K562 (cell line): Measurements from ENCODE around the gene CSNK1A1. TPM values are rescaled to one million over a fixed set of nuclear protein-coding genes. Genes with fewer than 3 reads are reported as not detected.

Experiments used
- BCOR ChIP-seq: fragments of 450-650 bp; IDR thresholded peaks from 2 replicates; pipeline ENCODE4 v1.6.1; 2016
- FOXA3 ChIP-seq, 2 experiments: fragments of 450-650 bp in 1 of 2; sonication (generic) in 1 of 2; formaldehyde crosslinking; IDR thresholded peaks in 1 of 2; conservative IDR thresholded peaks in 1 of 2; 2 replicates each; pipeline versions ENCODE4 v1.4.0 to v1.8.0; 2020 to 2022; ENCODE audit warnings: mild to moderate bottlenecking in 2 of 2, missing genetic modification reagents in 1 of 2
- GTF2A2 ChIP-seq: IDR thresholded peaks from 2 replicates; pipeline ENCODE4 v1.6.1; 2016; ENCODE audit warnings: mild to moderate bottlenecking, missing genetic modification characterization, missing compliant biosample characterization
- IFI16 ChIP-seq: fragments of 250-450 bp; sonication (Bioruptor Pico); IDR thresholded peaks from 2 replicates; pipeline ENCODE4 v2.1.2; 2022; ENCODE audit warnings: mild to moderate bottlenecking, inconsistent platforms
- ILF3 ChIP-seq: fragments of 450-650 bp; IDR thresholded peaks from 2 replicates; pipeline ENCODE4 v1.6.1; 2018; ENCODE audit warnings: antibody characterized with exemption, mild to moderate bottlenecking, moderate library complexity, borderline replicate concordance
- MAFK ChIP-seq: IDR thresholded peaks from 2 replicates; pipeline ENCODE4 v1.6.1; 2011; ENCODE audit warnings: low read length, improper control_type of control experiment
- NCOA2 ChIP-seq, 2 experiments: fragments of 450-650 bp; IDR thresholded peaks; 2 replicates each; pipeline ENCODE4 v1.6.1; 2018; ENCODE audit warnings: mild to moderate bottlenecking in 2 of 2, moderate library complexity in 1 of 2; ENCODE audit not compliant: partially characterized antibody in 2 of 2
- NFIC ChIP-seq: fragments of 450-650 bp; IDR thresholded peaks from 2 replicates; pipeline ENCODE4 v1.6.1; 2017; ENCODE audit warnings: mild to moderate bottlenecking, inconsistent platforms
- RAD51 ChIP-seq: fragments of 450-650 bp; IDR thresholded peaks from 2 replicates; pipeline ENCODE4 v1.7.1; 2016; ENCODE audit warnings: low read depth, mild to moderate bottlenecking, borderline replicate concordance
- RBM15 ChIP-seq: fragments of 200-400 bp; formaldehyde crosslinking; IDR thresholded peaks from 2 replicates; pipeline ENCODE4 v1.6.1; 2018; ENCODE audit warnings: mild to moderate bottlenecking, low read length, moderate library complexity; ENCODE audit not compliant: insufficient read depth
- ZNF174 ChIP-seq: fragments of 250-450 bp; sonication (Bioruptor Pico); IDR thresholded peaks from 2 replicates; pipeline ENCODE4 v1.4.0; 2020; ENCODE audit warnings: mild to moderate bottlenecking
- polyA plus RNA-seq, 8 experiments: library from polyadenylated mRNA; depleted of rRNA in 4 of 8; stranded (reverse) in 5 of 8; unstranded in 3 of 8; fragments of >200 nt; fragmentation: Nextera tagmentation in 2 of 8; fragmentation: Illumina TruSeq in 1 of 8; extraction: Ambion mirVana in 2 of 8; extraction: Trizol in 1 of 8; gene quantifications; 2 replicates each; pipeline versions ENCODE4 v1.2.1 to v1.2.3, GENCODE V29; 2011 to 2014; ENCODE audit warnings: inconsistent platforms in 1 of 8, missing spikeins in 1 of 8
- total RNA-seq, 7 experiments: library from RNA; depleted of rRNA in 6 of 7; stranded (reverse); fragments of >200 nt in 6 of 7; fragmentation: Illumina TruSeq in 2 of 7; extraction: Trizol in 2 of 7; gene quantifications; 2 replicates each; pipeline versions ENCODE4 v1.2.1 to v1.2.3, GENCODE V29; 2011 to 2021; ENCODE audit warnings: low replicate concordance in 1 of 7
- TF ChIP-seq, protein P1 (sequence below): fragments of 200-800 bp; sonication (Bioruptor generic); IDR thresholded peaks from 2 replicates; pipeline ENCODE4 v1.6.1; 2016; ENCODE audit warnings: missing genetic modification characterization, missing compliant biosample characterization
- TF ChIP-seq, protein P2 (sequence below): fragments of 150-350 bp; IDR thresholded peaks from 2 replicates; pipeline ENCODE4 v1.6.1; 2014; ENCODE audit warnings: low read depth, mild to moderate bottlenecking, low read length, borderline replicate concordance
- TF ChIP-seq, protein P3 (sequence below): fragments of 250-450 bp; sonication (Bioruptor Pico); IDR thresholded peaks from 2 replicates; pipeline ENCODE4 v1.6.1; 2021; ENCODE audit warnings: mild to moderate bottlenecking
- TF ChIP-seq, protein P4 (sequence below), 3 experiments: fragments of 200-800 bp in 1 of 3; fragments of 250-450 bp in 1 of 3; fragments of 450-650 bp in 1 of 3; sonication (Bioruptor Pico) in 1 of 3; sonication (Bioruptor generic) in 1 of 3; formaldehyde crosslinking in 1 of 3; IDR thresholded peaks; 2 replicates each; pipeline versions ENCODE4 v1.6.1 to v1.8.0; 2016 to 2022; ENCODE audit warnings: mild to moderate bottlenecking in 2 of 3, missing genetic modification characterization in 2 of 3, missing compliant biosample characterization in 1 of 3, moderate library complexity in 1 of 3

CSNK1A1 gene
- total and polyA plus RNA-seq, 9 of the 15 experiments (the other 6 are each of a cell fraction or from before 2014, with no cell fraction given) = 49.1 to 196 (median 154) TPM

DNA sequence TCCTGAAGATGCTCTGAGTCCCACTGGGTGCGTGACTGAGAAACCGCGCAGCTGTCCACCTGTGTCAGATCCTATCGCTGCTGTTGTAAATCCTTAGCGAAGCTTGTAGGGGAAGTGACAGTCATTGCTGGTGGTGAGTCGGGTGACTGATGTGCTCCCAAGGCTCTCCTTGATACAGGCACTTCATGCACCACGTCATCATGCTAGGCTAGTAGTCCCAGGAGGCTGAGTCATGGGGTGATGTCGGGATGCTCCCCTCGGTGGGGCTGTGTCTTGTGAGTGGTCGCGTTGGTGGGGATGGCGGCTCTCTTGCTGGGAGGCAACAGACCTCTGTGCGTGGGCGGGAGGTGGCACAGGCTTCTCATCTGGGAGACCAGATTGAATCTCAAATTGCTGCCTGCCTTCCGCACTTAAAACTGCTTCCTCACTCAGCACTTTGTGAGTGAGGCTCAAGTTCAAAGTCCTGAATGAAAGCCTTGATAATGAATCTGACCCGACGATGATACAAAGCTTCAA is 84.7 kb downstream of the CSNK1A1 start (continued):
- TF ChIP-seq, protein P1, sequence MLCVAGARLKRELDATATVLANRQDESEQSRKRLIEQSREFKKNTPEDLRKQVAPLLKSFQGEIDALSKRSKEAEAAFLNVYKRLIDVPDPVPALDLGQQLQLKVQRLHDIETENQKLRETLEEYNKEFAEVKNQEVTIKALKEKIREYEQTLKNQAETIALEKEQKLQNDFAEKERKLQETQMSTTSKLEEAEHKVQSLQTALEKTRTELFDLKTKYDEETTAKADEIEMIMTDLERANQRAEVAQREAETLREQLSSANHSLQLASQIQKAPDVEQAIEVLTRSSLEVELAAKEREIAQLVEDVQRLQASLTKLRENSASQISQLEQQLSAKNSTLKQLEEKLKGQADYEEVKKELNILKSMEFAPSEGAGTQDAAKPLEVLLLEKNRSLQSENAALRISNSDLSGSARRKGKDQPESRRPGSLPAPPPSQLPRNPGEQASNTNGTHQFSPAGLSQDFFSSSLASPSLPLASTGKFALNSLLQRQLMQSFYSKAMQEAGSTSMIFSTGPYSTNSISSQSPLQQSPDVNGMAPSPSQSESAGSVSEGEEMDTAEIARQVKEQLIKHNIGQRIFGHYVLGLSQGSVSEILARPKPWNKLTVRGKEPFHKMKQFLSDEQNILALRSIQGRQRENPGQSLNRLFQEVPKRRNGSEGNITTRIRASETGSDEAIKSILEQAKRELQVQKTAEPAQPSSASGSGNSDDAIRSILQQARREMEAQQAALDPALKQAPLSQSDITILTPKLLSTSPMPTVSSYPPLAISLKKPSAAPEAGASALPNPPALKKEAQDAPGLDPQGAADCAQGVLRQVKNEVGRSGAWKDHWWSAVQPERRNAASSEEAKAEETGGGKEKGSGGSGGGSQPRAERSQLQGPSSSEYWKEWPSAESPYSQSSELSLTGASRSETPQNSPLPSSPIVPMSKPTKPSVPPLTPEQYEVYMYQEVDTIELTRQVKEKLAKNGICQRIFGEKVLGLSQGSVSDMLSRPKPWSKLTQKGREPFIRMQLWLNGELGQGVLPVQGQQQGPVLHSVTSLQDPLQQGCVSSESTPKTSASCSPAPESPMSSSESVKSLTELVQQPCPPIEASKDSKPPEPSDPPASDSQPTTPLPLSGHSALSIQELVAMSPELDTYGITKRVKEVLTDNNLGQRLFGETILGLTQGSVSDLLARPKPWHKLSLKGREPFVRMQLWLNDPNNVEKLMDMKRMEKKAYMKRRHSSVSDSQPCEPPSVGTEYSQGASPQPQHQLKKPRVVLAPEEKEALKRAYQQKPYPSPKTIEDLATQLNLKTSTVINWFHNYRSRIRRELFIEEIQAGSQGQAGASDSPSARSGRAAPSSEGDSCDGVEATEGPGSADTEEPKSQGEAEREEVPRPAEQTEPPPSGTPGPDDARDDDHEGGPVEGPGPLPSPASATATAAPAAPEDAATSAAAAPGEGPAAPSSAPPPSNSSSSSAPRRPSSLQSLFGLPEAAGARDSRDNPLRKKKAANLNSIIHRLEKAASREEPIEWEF (CRISPR knock-in tag) = no peak
- TF ChIP-seq FOXA3 (CRISPR knock-in tag; conservative IDR thresholded peaks at IDR 0.05 in 1 of 2, IDR thresholded peaks at IDR 0.05 in 1 of 2) = no peak
- no peak for TF ChIP-seq IFI16 (CRISPR knock-in tag)
- TF ChIP-seq ZNF174 (CRISPR knock-in tag) = no peak
- TF ChIP-seq BCOR = 0 out of 2 replicates have a peak, but pooled peaks have one; percentile 51
- peak; percentile 12; the same call in 1 of the 2 replicates for TF ChIP-seq RAD51
- TF ChIP-seq, protein P2, sequence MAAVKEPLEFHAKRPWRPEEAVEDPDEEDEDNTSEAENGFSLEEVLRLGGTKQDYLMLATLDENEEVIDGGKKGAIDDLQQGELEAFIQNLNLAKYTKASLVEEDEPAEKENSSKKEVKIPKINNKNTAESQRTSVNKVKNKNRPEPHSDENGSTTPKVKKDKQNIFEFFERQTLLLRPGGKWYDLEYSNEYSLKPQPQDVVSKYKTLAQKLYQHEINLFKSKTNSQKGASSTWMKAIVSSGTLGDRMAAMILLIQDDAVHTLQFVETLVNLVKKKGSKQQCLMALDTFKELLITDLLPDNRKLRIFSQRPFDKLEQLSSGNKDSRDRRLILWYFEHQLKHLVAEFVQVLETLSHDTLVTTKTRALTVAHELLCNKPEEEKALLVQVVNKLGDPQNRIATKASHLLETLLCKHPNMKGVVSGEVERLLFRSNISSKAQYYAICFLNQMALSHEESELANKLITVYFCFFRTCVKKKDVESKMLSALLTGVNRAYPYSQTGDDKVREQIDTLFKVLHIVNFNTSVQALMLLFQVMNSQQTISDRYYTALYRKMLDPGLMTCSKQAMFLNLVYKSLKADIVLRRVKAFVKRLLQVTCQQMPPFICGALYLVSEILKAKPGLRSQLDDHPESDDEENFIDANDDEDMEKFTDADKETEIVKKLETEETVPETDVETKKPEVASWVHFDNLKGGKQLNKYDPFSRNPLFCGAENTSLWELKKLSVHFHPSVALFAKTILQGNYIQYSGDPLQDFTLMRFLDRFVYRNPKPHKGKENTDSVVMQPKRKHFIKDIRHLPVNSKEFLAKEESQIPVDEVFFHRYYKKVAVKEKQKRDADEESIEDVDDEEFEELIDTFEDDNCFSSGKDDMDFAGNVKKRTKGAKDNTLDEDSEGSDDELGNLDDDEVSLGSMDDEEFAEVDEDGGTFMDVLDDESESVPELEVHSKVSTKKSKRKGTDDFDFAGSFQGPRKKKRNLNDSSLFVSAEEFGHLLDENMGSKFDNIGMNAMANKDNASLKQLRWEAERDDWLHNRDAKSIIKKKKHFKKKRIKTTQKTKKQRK = no peak
- TF ChIP-seq ILF3 = no peak
- TF ChIP-seq, protein P3, sequence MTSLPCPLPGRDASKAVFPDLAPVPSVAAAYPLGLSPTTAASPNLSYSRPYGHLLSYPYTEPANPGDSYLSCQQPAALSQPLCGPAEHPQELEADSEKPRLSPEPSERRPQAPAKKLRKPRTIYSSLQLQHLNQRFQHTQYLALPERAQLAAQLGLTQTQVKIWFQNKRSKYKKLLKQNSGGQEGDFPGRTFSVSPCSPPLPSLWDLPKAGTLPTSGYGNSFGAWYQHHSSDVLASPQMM = no peak
- TF ChIP-seq GTF2A2 (tag) = no peak
- TF ChIP-seq NFIC = 0 out of 2 replicates have a peak, but pooled peaks have one; percentile 26
- TF ChIP-seq, protein P4, sequence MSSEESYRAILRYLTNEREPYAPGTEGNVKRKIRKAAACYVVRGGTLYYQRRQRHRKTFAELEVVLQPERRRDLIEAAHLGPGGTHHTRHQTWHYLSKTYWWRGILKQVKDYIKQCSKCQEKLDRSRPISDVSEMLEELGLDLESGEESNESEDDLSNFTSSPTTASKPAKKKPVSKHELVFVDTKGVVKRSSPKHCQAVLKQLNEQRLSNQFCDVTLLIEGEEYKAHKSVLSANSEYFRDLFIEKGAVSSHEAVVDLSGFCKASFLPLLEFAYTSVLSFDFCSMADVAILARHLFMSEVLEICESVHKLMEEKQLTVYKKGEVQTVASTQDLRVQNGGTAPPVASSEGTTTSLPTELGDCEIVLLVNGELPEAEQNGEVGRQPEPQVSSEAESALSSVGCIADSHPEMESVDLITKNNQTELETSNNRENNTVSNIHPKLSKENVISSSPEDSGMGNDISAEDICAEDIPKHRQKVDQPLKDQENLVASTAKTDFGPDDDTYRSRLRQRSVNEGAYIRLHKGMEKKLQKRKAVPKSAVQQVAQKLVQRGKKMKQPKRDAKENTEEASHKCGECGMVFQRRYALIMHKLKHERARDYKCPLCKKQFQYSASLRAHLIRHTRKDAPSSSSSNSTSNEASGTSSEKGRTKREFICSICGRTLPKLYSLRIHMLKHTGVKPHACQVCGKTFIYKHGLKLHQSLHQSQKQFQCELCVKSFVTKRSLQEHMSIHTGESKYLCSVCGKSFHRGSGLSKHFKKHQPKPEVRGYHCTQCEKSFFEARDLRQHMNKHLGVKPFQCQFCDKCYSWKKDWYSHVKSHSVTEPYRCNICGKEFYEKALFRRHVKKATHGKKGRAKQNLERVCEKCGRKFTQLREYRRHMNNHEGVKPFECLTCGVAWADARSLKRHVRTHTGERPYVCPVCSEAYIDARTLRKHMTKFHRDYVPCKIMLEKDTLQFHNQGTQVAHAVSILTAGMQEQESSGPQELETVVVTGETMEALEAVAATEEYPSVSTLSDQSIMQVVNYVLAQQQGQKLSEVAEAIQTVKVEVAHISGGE (CRISPR knock-in tag; IDR thresholded peaks at IDR 0.05) = no peak
- TF ChIP-seq NCOA2 (IDR thresholded peaks at IDR 0.05; ENCODE audit: partially characterized antibody in 2 of 2) = no peak
- no peak for TF ChIP-seq RBM15
- peak; percentile 41 for TF ChIP-seq MAFK
